ENCODE measurements around the gene RBM47. TPM values are rescaled to one million over a fixed set of nuclear protein-coding genes. Genes with fewer than 3 reads are reported as not detected.

The RBM47 gene
- total and polyA plus RNA-seq, 5 experiments from 2014 or later = 0.05 to 0.88 (median 0.43) TPM; not detected in 1

DNA sequence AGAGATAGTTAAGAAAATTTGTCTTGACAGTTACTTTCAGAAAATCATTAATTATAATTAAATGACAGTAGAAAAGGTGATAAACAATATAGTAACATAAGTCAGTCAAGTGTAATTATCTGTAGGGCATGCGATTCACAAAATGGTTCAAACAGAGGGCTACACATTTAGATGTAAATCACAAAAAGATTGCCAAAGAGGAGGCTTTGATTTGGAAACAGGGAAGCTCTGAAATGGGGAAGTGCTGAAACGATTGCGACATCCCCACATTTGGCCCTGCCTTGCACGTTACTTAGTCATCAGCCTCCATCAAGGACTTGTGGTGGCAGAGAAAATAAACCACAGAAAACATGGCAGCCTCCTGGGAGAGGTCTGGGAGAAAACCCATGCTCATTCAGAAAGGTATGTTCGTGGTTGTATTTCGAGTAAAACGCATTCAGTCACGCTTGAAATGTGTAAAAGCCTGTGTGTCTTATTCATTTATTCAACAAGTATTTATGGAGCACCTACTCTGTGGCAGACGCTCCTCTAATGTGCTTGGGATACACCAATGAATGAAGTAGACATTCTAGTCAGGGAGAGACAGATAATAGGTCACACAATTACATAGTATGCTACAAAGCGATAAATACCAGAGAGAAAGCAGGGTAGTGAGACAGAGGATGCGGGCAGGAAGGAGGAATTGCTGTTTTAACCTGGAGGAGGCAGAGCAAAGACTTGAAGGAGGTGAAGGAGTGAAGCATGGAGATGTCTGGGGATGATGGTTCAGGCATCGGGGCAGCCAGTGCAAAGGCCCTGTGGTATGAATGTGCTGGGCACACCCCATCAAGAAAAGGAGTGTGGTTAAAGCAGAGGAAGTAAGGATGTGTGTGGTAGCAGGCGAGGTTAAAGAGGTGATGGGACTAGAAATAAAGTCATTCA is 7.8 kb downstream of the RBM47 start:
- ATAC-seq = no peak
- Mint-ChIP-seq H3K9me3 (peaks cover 0 to 2% (median 0%) of the 10 kb centered on the region in 9 donors), H3K4me1 (peaks cover 0 to 16% (median 1%) of the 10 kb centered on the region in 4 donors), H3K36me3 (peaks cover 0 to 6% (median 0%) of the 10 kb centered on the region in 3 donors), H3K4me3 (no peak overlapping the region), H3K27me3 (peaks cover 8 to 54% (median 16%) of the 10 kb centered on the region in 5 donors), H3K27ac (no peak overlapping the region)
- DNase-seq = peak in 1 of 10 donors; percentile 9
- POLR2A ChIA-PET = no interaction called here

DNA sequence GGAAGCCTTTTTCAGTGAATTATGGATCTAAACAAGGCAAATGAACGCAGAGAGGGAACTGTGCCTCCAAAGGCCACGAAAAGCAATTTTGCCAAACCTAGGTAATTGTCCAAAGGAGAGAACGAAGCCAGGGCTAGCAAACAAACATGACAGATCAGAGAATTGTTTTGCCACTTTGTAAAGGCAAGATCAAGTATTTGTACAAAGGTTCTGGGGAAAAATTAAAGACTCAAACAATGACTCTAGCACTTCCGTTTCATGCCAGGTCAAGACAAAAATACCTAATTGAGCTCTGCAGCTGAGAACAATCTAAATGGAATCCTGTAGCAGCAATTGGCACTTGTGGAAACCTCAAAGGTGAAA is 8.5 kb downstream of the RBM47 start:
- ATAC-seq (no peak), DNase-seq (no peak)
- Mint-ChIP-seq H3K36me3 (peaks cover 0 to 6% (median 0%) of the 10 kb centered on the region in 3 donors), H3K27ac (no peak overlapping the region), H3K4me3 (no peak overlapping the region), H3K27me3 (peaks cover 8 to 48% (median 14%) of the 10 kb centered on the region in 5 donors), H3K9me3 (peaks cover 0 to 2% (median 0%) of the 10 kb centered on the region in 9 donors), H3K4me1 (peaks cover 0 to 16% (median 1%) of the 10 kb centered on the region in 4 donors)
- POLR2A ChIA-PET = no interaction called here

DNA sequence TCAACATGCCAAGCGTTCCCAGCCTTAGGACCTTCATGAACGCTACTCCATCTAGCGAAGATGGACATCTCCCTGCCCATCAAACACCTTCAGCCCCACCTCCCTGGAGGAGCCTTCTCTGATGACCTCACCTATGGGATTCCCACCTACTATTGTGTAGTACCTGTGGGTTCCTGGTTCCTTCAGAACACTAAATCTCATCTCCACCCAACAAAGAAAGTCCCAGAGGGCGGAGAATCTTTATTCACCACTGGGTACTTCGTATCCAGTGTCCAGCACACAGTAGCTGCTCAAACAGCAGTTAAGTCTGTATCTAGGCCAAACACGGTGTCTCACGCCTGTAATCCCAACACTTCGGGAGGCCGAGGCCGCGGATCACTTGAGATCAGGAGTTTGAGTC is 10.1 kb downstream of the RBM47 start:
- Mint-ChIP-seq H3K27ac (no peak overlapping the region), H3K4me3 (no peak overlapping the region), H3K9me3 (peaks cover 0 to 2% (median 0%) of the 10 kb centered on the region in 9 donors), H3K4me1 (peaks cover 0 to 16% (median 1%) of the 10 kb centered on the region in 4 donors), H3K36me3 (peaks cover 0 to 6% (median 0%) of the 10 kb centered on the region in 3 donors), H3K27me3 (peaks cover 4 to 35% (median 14%) of the 10 kb centered on the region in 5 donors)
- DNase-seq = no peak
- POLR2A ChIA-PET = no interaction called here
- ATAC-seq = no peak

DNA sequence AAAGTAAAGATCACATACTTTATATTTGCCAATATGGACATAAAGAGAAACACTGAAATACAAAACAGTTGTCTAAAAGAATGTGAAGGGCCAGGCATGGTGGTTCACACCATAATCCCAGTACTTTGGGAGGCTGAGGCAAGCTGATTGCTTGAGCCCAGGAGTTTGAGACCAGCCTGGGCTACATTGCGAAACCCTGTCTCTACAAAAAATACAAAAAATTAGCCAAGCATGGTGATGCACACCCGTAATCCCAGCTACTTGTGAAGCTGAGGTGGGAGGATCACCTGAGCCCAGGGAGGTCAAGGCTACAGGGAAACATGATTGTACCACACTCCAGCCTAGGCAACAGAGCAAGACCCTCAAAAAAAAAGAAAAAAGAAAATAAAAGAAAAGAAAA is 11.8 kb downstream of the RBM47 start:
- Mint-ChIP-seq H3K9me3 (peaks cover 0 to 2% (median 0%) of the 10 kb centered on the region in 9 donors), H3K36me3 (peaks cover 0 to 6% (median 0%) of the 10 kb centered on the region in 3 donors), H3K27ac (no peak overlapping the region), H3K27me3 (peaks cover 4 to 23% (median 10%) of the 10 kb centered on the region in 5 donors), H3K4me3 (no peak overlapping the region), H3K4me1 (peaks cover 6 to 28% (median 7%) of the 10 kb centered on the region in 4 donors)
- no peak for DNase-seq
- no peak for ATAC-seq
- POLR2A ChIA-PET = interaction anchor here (0.7 kb wide), 1 partner anchor 121 kb away, joined by 8 read pairs; no protein-coding TSS in a partner anchor

DNA sequence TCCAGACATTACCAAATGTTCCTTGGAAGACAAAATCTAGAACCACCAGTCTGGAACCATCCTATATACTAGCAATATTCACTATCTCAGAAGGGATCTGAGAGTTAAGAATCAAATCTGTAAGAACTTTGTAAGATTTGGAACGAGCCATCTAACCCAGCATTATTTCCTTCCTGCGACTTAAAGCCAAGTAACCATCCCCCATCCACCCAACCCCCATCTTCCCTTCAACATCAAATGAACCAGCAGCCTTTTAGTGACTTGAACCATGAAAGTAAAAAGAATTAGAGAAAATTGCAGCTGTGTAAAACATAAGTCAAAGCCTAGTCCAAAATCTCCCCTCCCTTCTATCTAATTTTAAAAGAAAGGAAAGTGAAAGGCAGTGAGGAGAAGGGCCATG is 15.6 kb downstream of the RBM47 start:
- H3K4me3 Mint-ChIP-seq = peak overlapping the region in 3 of 10 donors; percentile 0 to 16 (median 5)
- H3K9me3 Mint-ChIP-seq = no peaks in the 10 kb centered on the region
- H3K27ac Mint-ChIP-seq = peak overlapping the region in 3 of 10 donors; percentile 0 to 53 (median 12)
- peaks cover 0 to 7% (median 3%) of the 10 kb centered on the region in 5 donors for H3K27me3 Mint-ChIP-seq
- DNase-seq (no peak), ATAC-seq (no peak)
- H3K4me1 Mint-ChIP-seq = peaks cover 4 to 12% (median 7%) of the 10 kb centered on the region in 4 donors
- POLR2A ChIA-PET = no interaction called here
- H3K36me3 Mint-ChIP-seq = no peaks in the 10 kb centered on the region

DNA sequence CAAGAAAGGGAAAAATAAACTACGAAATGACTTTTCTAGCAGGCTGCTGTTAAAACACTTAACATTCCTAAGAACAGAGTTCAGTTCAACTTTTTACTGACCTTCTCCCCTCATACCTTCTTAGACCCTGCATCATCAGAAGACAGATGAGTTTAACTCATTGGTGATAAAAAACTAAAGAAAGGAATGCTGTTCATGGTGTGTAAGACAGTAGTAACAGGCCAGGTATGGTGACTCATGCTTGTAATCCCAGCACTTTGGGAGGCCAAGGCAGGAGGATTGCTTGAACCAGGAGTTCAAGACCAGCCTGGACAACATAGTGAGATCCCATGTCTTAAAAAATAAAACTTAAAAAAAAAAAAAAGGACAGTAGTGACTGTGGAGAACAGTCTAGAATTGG is 16.2 kb downstream of the RBM47 start:
- ATAC-seq = no peak
- Mint-ChIP-seq H3K27ac (peak overlapping the region in 1 of 10 donors; percentile 12), H3K4me1 (peaks cover 4 to 12% (median 7%) of the 10 kb centered on the region in 4 donors)

DNA sequence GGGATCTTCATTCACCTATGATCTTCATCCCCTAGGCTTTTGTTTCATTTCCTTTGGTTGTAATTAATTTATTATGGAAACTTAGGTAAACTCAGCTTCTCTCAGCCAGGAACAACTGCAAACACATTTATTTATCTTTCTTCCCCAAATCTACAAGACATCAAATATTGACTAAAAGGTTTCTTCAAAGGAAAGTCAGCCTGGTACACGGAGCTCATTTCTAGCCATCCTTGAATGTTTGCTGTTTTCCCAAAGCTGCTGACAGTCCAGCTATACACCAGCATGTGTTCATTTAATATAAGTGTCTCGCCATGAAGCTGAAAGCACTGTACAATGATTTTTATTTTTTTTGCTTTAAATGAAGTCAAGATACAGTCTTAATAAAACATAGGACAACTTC is 16.8 kb downstream of the RBM47 start:
- no peaks in the 10 kb centered on the region for H3K36me3 Mint-ChIP-seq
- ATAC-seq = no peak
- DNase-seq = no peak
- no peaks in the 10 kb centered on the region for H3K27me3 Mint-ChIP-seq
- no peak overlapping the region for H3K4me3 Mint-ChIP-seq
- no peak overlapping the region for H3K27ac Mint-ChIP-seq
- no peaks in the 10 kb centered on the region for H3K9me3 Mint-ChIP-seq
- H3K4me1 Mint-ChIP-seq = peaks cover 4 to 12% (median 7%) of the 10 kb centered on the region in 4 donors
- POLR2A ChIA-PET = no interaction called here

More for the DNA sequence above, 16.2 kb downstream of the RBM47 start:
- peaks cover 0 to under 1% (median 0%) of the 10 kb centered on the region in 5 donors for H3K27me3 Mint-ChIP-seq
- no peaks in the 10 kb centered on the region for H3K9me3 Mint-ChIP-seq
- POLR2A ChIA-PET = no interaction called here
- no peaks in the 10 kb centered on the region for H3K36me3 Mint-ChIP-seq
- DNase-seq = no peak
- H3K4me3 Mint-ChIP-seq = no peak overlapping the region

DNA sequence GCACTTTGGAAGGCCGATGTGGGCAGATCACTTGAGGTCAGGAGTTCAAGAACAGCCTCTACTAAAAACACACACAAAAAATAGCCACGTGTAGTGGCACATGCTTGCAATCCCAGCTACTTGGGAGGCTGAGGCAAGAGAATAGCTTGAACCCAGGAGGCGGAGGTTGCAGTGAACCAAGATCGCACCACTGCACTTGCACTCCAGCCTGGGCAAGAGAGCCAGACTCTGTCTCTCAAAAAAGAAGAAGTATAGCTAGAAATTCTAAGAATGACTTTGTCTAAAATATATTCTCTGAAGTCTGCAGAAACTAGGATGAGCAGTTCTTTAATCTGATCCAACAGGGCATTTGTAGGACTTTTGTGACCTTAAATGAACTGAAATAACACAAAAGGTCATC is 17.4 kb downstream of the RBM47 start:
- Mint-ChIP-seq H3K4me3 (no peak overlapping the region), H3K27ac (no peak overlapping the region), H3K9me3 (no peaks in the 10 kb centered on the region), H3K27me3 (no peaks in the 10 kb centered on the region), H3K36me3 (no peaks in the 10 kb centered on the region), H3K4me1 (peaks cover 4 to 12% (median 7%) of the 10 kb centered on the region in 4 donors)
- no peak for DNase-seq
- no peak for ATAC-seq
- POLR2A ChIA-PET = no interaction called here

DNA sequence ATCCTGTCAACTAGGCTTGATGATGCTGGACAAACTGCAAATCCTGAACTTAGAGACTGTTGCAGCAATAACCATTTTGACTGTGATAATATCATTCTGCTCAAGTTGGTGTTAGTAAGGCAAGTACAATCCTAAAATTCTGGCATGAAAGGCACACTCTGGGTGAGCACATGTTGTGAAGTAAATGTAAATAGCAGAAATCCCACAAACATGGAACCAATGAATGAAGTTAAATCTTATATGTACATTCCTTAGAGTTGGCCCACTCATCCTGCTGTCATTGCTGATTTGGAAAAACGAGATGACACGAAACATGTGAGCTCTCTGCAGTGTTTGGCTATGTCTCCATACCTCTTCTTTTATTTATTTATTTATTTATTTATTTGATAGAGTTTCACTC is 21.0 kb downstream of the RBM47 start:
- no peak overlapping the region for H3K27ac Mint-ChIP-seq
- H3K27me3 Mint-ChIP-seq = no peaks in the 10 kb centered on the region
- H3K9me3 Mint-ChIP-seq = no peaks in the 10 kb centered on the region
- no peak for DNase-seq
- no peak overlapping the region for H3K4me3 Mint-ChIP-seq
- H3K4me1 Mint-ChIP-seq = peaks cover 0 to 6% (median under 1%) of the 10 kb centered on the region in 4 donors
- ATAC-seq = no peak
- POLR2A ChIA-PET = no interaction called here
- H3K36me3 Mint-ChIP-seq = no peaks in the 10 kb centered on the region

DNA sequence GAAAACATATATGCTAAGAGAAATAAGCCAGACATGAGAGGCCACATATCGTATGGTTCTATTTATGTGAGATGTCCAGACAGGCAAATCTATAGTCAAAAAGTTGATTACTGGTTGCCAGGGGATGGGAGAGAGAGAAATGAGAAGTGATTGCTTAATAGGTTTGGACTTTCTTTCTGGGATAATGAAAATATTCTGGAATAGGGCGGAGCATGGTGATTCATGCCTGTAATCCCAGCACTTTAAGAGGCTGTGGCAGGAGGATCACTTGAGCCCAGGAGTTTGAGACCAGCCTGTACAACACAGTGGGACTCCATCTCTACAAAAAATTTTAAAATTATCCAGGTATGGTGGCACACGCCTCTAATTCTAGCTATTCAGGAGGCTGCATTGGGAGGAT is 22.4 kb downstream of the RBM47 start:
- POLR2A ChIA-PET = no interaction called here
- ATAC-seq (no peak), DNase-seq (no peak)
- H3K9me3 Mint-ChIP-seq = no peaks in the 10 kb centered on the region
- no peak overlapping the region for H3K4me3 Mint-ChIP-seq
- no peaks in the 10 kb centered on the region for H3K27me3 Mint-ChIP-seq
- no peaks in the 10 kb centered on the region for H3K36me3 Mint-ChIP-seq
- H3K4me1 Mint-ChIP-seq = no peaks in the 10 kb centered on the region
- H3K27ac Mint-ChIP-seq = no peak overlapping the region

DNA sequence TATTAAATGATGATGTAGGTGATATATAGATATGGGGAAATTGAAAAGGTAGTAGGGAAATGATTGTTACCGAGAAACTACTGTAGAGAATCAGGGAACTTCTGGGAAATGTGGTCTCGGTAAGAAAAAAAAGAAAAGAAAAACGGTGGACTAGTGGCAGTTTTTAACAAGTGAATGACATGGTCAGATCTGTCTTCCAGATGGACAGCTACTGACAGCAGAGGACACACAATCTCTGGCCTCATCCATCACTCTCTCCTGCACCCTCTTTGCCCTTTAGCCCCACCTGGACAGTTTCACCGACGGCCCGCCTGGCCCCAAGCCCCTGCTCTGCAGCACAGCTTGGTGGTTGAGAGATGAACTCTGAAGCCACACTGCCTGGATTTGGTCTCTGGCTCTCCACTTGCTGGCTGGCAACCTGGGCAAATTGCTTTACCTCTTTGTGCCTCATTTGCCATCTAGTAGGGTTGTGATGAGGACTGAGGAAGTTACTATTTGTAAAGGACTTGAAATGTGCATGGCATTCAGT is 23.4 kb downstream of the RBM47 start:
- Mint-ChIP-seq H3K4me1 (no peaks in the 10 kb centered on the region), H3K27me3 (peaks cover 0 to 1% (median 0%) of the 10 kb centered on the region in 5 donors), H3K27ac (no peak overlapping the region), H3K4me3 (no peak overlapping the region), H3K9me3 (no peaks in the 10 kb centered on the region), H3K36me3 (no peaks in the 10 kb centered on the region)
- ATAC-seq (no peak), DNase-seq (no peak)
- POLR2A ChIA-PET = interaction anchor here (0.7 kb wide), 1 partner anchor 73 kb away, joined by 3 read pairs; no protein-coding TSS in a partner anchor

DNA sequence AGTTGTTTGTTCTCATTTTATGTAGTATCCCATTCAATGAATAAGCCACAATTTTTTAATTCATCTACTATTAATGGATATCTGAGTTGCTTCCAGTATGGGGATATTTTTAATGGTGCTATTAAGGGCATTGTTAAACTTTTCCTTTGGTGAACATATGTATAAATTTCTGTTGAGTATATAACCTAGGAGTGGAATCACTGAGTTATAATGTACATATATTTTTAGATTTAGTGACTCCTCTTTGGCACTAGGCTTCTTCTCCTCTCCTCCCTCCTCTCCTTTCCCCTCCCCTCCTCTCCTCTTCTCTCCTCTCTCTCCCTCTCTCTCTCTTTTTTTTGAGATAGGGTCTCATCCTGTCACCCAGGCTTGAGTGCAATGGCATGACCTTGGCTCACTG is 26.4 kb downstream of the RBM47 start:
- ATAC-seq (no peak), DNase-seq (no peak)
- no peaks in the 10 kb centered on the region for H3K4me1 Mint-ChIP-seq
- no peak overlapping the region for H3K4me3 Mint-ChIP-seq
- H3K36me3 Mint-ChIP-seq = no peaks in the 10 kb centered on the region
- peaks cover 0 to 1% (median 0%) of the 10 kb centered on the region in 5 donors for H3K27me3 Mint-ChIP-seq
- H3K9me3 Mint-ChIP-seq = no peaks in the 10 kb centered on the region
- POLR2A ChIA-PET = no interaction called here
- peak overlapping the region in 1 of 10 donors; percentile 42 for H3K27ac Mint-ChIP-seq

DNA sequence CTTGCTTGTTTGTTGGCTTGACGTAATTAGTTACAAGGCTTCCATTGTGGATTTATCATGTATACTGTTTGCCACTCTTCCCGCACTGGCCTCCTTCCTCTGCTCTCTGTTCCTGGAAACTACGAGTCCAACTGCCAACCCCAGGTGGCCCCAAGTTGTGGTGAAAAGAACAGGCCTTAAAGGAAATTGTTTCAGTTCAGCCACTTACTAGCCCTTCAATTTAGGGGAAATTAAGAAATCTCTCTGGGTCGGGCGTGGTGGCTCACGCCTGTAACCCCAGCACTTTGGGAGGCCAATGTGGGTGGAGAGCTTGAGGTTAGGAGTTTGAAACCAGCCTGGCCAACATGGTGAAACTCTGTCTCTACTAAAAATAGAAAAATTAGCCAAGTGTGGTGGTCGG is 28.0 kb downstream of the RBM47 start:
- Mint-ChIP-seq H3K36me3 (no peaks in the 10 kb centered on the region), H3K27me3 (peaks cover 0 to 1% (median 0%) of the 10 kb centered on the region in 5 donors), H3K4me3 (no peak overlapping the region), H3K4me1 (no peaks in the 10 kb centered on the region), H3K27ac (no peak overlapping the region), H3K9me3 (no peaks in the 10 kb centered on the region)
- no peak for ATAC-seq
- DNase-seq = no peak
- POLR2A ChIA-PET = no interaction called here

Measured in naive thymus-derived CD8-positive, alpha-beta T cell (primary cell).